Osteocyte (in vitro differentiated cells): ENCODE data around the gene ERN2. TPM values are rescaled to one million over a fixed set of nuclear protein-coding genes. Genes with fewer than 3 reads are reported as not detected.

ENCODE experiments used
- DNase-seq: peaks from one replicate; pipeline ENCODE4 v3.0.0; 2021; ENCODE audit warnings: mixed read lengths; ENCODE audit not compliant: unreplicated experiment; ENCODE audit errors: extremely low spot score
- H3K27ac Mint-ChIP-seq: one replicate; pipeline ENCODE4 v1.8.0; 2021; ENCODE audit warnings: mild to moderate bottlenecking, mixed read lengths; ENCODE audit not compliant: unreplicated experiment
- H3K27me3 Mint-ChIP-seq: one replicate; pipeline ENCODE4 v1.8.0; 2021; ENCODE audit warnings: mixed read lengths; ENCODE audit not compliant: unreplicated experiment
- H3K36me3 Mint-ChIP-seq: one replicate; pipeline ENCODE4 v1.8.0; 2021; ENCODE audit warnings: mixed read lengths; ENCODE audit not compliant: unreplicated experiment
- H3K4me1 Mint-ChIP-seq: one replicate; pipeline ENCODE4 v1.8.0; 2021; ENCODE audit warnings: mixed read lengths; ENCODE audit not compliant: unreplicated experiment
- H3K4me3 Mint-ChIP-seq: one replicate; pipeline ENCODE4 v1.8.0; 2021; ENCODE audit warnings: mild to moderate bottlenecking, moderate library complexity, mixed read lengths; ENCODE audit not compliant: unreplicated experiment
- H3K9me3 Mint-ChIP-seq: one replicate; pipeline ENCODE4 v1.8.0; 2021; ENCODE audit warnings: mixed read lengths; ENCODE audit not compliant: unreplicated experiment
- CTCF ChIP-seq: fragments of 200-600 bp; sonication (generic); IDR thresholded peaks from 2 replicates; pipeline ENCODE4 v1.5.0; 2021; ENCODE audit warnings: antibody characterized with exemption, mild to moderate bottlenecking, moderate library complexity
- total RNA-seq: library from RNA; stranded (reverse); gene quantifications from 2 replicates; pipeline ENCODE4 v1.2.1, GENCODE V29; 2021

The ERN2 gene
- total RNA-seq, 1 donor from 2014 or later = not detected

GRCh38 chr16:23689442-23690187 lies 23.4 kb downstream of the ERN2 start:
- H3K36me3 Mint-ChIP-seq = peaks cover 29% of the 10 kb centered on the region
- peaks cover 6% of the 10 kb centered on the region for H3K4me1 Mint-ChIP-seq
- no peak for TF ChIP-seq CTCF
- H3K27me3 Mint-ChIP-seq = no peaks in the 10 kb centered on the region
- no peak for DNase-seq
- no peaks in the 10 kb centered on the region for H3K9me3 Mint-ChIP-seq
- no peak overlapping the region for H3K4me3 Mint-ChIP-seq
- H3K27ac Mint-ChIP-seq = no peak overlapping the region

GRCh38 chr16:23687034-23687808 lies 25.8 kb downstream of the ERN2 start:
- Mint-ChIP-seq H3K4me3 (no peak overlapping the region), H3K36me3 (peaks cover 29% of the 10 kb centered on the region), H3K27me3 (no peaks in the 10 kb centered on the region), H3K9me3 (no peaks in the 10 kb centered on the region), H3K4me1 (peaks cover 2% of the 10 kb centered on the region), H3K27ac (no peak overlapping the region)
- no peak for DNase-seq
- TF ChIP-seq CTCF = no peak

GRCh38 chr16:23683487-23683886 lies 29.5 kb downstream of the ERN2 start:
- Mint-ChIP-seq H3K27ac (no peak overlapping the region), H3K27me3 (no peaks in the 10 kb centered on the region), H3K4me3 (no peak overlapping the region), H3K4me1 (peaks cover 24% of the 10 kb centered on the region), H3K36me3 (peaks cover 22% of the 10 kb centered on the region), H3K9me3 (no peaks in the 10 kb centered on the region)
- DNase-seq = no peak
- no peak for TF ChIP-seq CTCF

GRCh38 chr16:23682181-23682580 lies 30.8 kb downstream of the ERN2 start:
- no peak for DNase-seq
- H3K9me3 Mint-ChIP-seq = no peaks in the 10 kb centered on the region
- peaks cover 29% of the 10 kb centered on the region for H3K4me1 Mint-ChIP-seq
- no peaks in the 10 kb centered on the region for H3K27me3 Mint-ChIP-seq
- no peak overlapping the region for H3K4me3 Mint-ChIP-seq
- H3K36me3 Mint-ChIP-seq = peaks cover 14% of the 10 kb centered on the region
- TF ChIP-seq CTCF = no peak
- no peak overlapping the region for H3K27ac Mint-ChIP-seq

GRCh38 chr16:23679986-23680336 lies 33.1 kb downstream of the ERN2 start:
- no peak for DNase-seq
- Mint-ChIP-seq H3K4me3 (peak overlapping the region; percentile 78), H3K9me3 (no peaks in the 10 kb centered on the region), H3K27me3 (no peaks in the 10 kb centered on the region), H3K27ac (no peak overlapping the region), H3K36me3 (peaks cover 7% of the 10 kb centered on the region), H3K4me1 (peaks cover 29% of the 10 kb centered on the region)
- TF ChIP-seq CTCF = no peak
